ENCODE data around the gene ECE2.

ECE2 gene

DNA sequence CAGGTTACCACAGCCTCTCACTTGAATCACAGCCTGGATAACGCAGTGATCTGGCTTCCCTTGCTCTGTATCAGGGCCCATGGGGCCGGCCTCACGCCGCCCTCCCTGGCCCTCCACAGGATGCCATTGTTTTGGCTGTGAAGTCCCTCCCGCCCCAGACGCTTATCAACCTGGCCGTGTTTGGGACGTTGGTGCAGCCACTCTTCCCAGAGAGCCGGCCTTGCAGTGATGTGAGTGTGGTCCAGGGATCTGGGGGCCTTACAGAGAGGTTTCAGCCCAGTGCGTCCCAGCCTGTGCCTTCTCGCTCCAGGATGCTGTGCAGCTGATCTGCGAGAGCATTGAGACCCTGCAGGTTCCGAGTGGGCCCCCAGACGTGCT is 39.8 kb upstream of the ECE2 start:
- no peak overlapping the region for H3K4me3 Mint-ChIP-seq
- H3K27ac Mint-ChIP-seq, result no peak overlapping the region
- no peaks in the 10 kb centered on the region for H3K36me3 Mint-ChIP-seq
- no peaks in the 10 kb centered on the region for H3K9me3 Mint-ChIP-seq
- DNase-seq (no peak), ATAC-seq (replicated peaks) (no peak)
- peaks cover 26 to 30% of the 10 kb centered on the region in 2 donors for H3K27me3 Mint-ChIP-seq
- peaks cover 7 to 8% of the 10 kb centered on the region in 2 donors for H3K4me1 Mint-ChIP-seq

DNA sequence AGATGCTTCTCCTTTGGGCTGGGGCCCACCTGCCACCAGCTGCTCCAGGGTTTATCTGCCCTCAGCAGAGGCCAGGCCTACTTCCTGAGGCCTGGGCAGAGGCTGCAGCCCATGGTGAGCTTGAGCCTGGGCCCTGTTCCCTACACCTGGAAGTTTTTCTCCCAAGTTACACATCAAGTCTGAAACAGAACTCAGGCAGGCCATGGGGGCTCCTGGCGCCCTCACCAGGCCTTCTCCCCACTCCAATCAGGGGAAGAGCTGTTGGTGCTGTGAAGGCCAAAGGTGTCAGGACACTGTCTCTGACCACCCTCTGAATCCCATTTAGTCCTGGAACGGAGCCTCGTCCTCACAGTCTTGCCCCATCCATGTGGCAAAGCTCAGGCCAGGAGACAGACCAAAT is 39.2 kb upstream of the ECE2 start:
- no peak overlapping the region for H3K27ac Mint-ChIP-seq
- no peaks in the 10 kb centered on the region for H3K36me3 Mint-ChIP-seq
- DNase-seq (no peak), ATAC-seq (replicated peaks) (no peak)
- H3K27me3 Mint-ChIP-seq, result peaks cover 20 to 24% of the 10 kb centered on the region in 2 donors
- no peaks in the 10 kb centered on the region for H3K9me3 Mint-ChIP-seq
- H3K4me3 Mint-ChIP-seq, result no peak overlapping the region
- H3K4me1 Mint-ChIP-seq, result peaks cover 1% of the 10 kb centered on the region in 2 donors

GRCh38 chr3:184237211-184237610 is 38.6 kb upstream of the ECE2 start:
- no peak for ATAC-seq (replicated peaks)
- no peaks in the 10 kb centered on the region for H3K9me3 Mint-ChIP-seq
- peaks cover 14 to 18% of the 10 kb centered on the region in 2 donors for H3K27me3 Mint-ChIP-seq
- H3K27ac Mint-ChIP-seq, result no peak overlapping the region
- H3K4me1 Mint-ChIP-seq, result no peaks in the 10 kb centered on the region
- no peak for DNase-seq
- no peak overlapping the region for H3K4me3 Mint-ChIP-seq
- H3K36me3 Mint-ChIP-seq, result peaks cover 2% of the 10 kb centered on the region in 2 donors

DNA sequence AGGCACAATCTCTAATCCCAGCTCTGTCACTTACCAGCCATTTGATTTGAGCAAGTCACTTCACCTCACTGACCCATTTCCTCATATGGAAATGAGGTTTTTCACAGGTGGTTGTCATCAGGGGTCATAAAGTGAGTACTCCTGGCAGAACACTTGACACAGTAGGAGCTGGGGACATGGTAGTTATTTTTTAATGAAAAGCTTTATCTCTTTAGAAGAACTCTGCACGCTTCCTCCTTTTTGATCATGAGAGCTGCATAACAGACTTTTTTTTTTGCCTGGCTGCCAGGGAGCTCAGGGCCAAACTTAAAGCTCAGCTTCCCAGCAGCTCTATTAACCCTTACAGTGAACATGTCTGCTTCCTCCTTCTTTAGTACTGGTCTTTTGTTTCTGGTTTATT is 38.0 kb upstream of the ECE2 start:
- Mint-ChIP-seq H3K4me1 (no peaks in the 10 kb centered on the region), H3K36me3 (peaks cover 6 to 8% of the 10 kb centered on the region in 2 donors), H3K4me3 (no peak overlapping the region), H3K9me3 (no peaks in the 10 kb centered on the region), H3K27me3 (peaks cover 8 to 12% of the 10 kb centered on the region in 2 donors), H3K27ac (no peak overlapping the region)
- DNase-seq (no peak), ATAC-seq (replicated peaks) (no peak)

DNA sequence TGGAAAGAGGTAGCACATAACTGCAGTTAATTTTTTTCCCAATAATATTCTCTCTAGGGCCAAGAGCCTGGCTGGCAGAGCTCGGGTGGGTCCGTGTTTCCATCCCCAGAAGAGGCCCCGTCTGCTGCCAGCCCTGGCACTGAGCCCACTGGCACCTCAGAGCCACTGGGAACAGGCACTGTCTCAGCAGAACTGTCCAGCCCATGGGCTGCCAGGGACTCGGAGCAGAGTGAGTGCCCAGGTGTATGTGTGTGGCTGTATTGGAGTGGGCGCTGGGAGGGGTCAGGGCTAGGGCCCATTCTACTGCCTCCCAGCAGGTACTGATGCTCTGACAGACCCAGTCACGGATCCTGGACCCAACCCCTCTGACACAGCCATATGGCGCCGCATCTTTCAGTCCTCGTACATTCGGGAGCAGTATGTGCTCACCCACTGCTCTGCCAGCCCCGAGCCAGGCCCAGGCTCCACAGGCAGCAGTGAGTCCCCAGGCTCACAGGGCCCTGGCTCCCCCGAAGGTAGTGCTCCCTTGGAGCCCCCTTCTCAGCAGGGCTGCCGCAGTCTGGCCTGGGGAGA is 37.5 kb upstream of the ECE2 start:
- Mint-ChIP-seq H3K4me3 (no peak overlapping the region), H3K9me3 (no peaks in the 10 kb centered on the region), H3K27me3 (peaks cover 3 to 8% of the 10 kb centered on the region in 2 donors), H3K27ac (no peak overlapping the region), H3K36me3 (peaks cover 8 to 10% of the 10 kb centered on the region in 2 donors), H3K4me1 (no peaks in the 10 kb centered on the region)
- ATAC-seq (replicated peaks) (no peak), DNase-seq (no peak)

GRCh38 chr3:184239221-184239620 is 36.6 kb upstream of the ECE2 start:
- no peaks in the 10 kb centered on the region for H3K9me3 Mint-ChIP-seq

DNA sequence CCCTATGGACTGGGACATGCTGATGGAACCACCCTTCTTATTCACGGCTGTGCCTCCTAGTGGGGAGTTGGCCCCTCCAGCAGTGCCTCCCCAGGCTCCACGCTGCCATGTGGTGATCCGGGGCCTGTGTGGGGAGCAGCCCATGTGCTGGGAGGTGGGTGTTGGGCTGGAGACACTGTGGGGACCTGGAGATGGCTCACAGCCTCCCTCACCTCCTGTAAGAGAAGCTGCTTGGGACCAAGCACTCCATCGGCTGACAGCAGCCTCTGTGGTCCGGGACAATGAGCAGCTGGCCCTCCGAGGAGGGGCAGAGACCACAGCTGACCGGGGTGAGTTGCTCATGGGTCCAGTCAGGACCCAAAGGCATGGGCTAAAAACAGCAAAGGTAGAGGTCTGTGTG is 36.1 kb upstream of the ECE2 start:
- DNase-seq (no peak), ATAC-seq (replicated peaks) (no peak)
- Mint-ChIP-seq H3K9me3 (no peaks in the 10 kb centered on the region), H3K27ac (peak overlapping the region; percentile 1), H3K4me3 (no peak overlapping the region), H3K27me3 (no peaks in the 10 kb centered on the region), H3K4me1 (peaks cover 0 to 4% of the 10 kb centered on the region in 2 donors), H3K36me3 (peaks cover 15 to 22% of the 10 kb centered on the region in 2 donors)

More at GRCh38 chr3:184239221-184239620, 36.6 kb upstream of the ECE2 start:
- Mint-ChIP-seq H3K4me3 (no peak overlapping the region), H3K27me3 (peaks cover 0 to under 1% of the 10 kb centered on the region in 2 donors), H3K27ac (no peak overlapping the region), H3K4me1 (peaks cover 0 to 2% of the 10 kb centered on the region in 2 donors), H3K36me3 (peaks cover 11 to 17% of the 10 kb centered on the region in 2 donors)
- no peak for DNase-seq
- no peak for ATAC-seq (replicated peaks)

GRCh38 chr3:184240384-184241140 is 35.3 kb upstream of the ECE2 start:
- peak in 1 of 2 donors; percentile 38 for ATAC-seq (replicated peaks)
- Mint-ChIP-seq H3K4me1 (peaks cover 0 to 7% of the 10 kb centered on the region in 2 donors), H3K4me3 (no peak overlapping the region), H3K36me3 (peaks cover 21 to 28% of the 10 kb centered on the region in 2 donors), H3K27me3 (no peaks in the 10 kb centered on the region), H3K27ac (no peak overlapping the region), H3K9me3 (no peaks in the 10 kb centered on the region)
- DNase-seq, result no peak

GRCh38 chr3:184241141-184241446 is 34.7 kb upstream of the ECE2 start:
- Mint-ChIP-seq H3K9me3 (no peaks in the 10 kb centered on the region), H3K4me1 (peaks cover 0 to 7% of the 10 kb centered on the region in 2 donors), H3K27me3 (no peaks in the 10 kb centered on the region), H3K27ac (no peak overlapping the region), H3K36me3 (peaks cover 21 to 32% of the 10 kb centered on the region in 2 donors), H3K4me3 (no peak overlapping the region)
- DNase-seq, result no peak
- ATAC-seq (replicated peaks), result no peak

GRCh38 chr3:184241447-184242296 is 34.1 kb upstream of the ECE2 start:
- H3K4me1 Mint-ChIP-seq, result peaks cover 0 to 7% of the 10 kb centered on the region in 2 donors
- no peak for DNase-seq
- no peaks in the 10 kb centered on the region for H3K27me3 Mint-ChIP-seq
- H3K27ac Mint-ChIP-seq, result no peak overlapping the region
- ATAC-seq (replicated peaks), result peak; percentile 51 to 55
- no peaks in the 10 kb centered on the region for H3K9me3 Mint-ChIP-seq
- H3K4me3 Mint-ChIP-seq, result no peak overlapping the region
- peaks cover 21 to 33% of the 10 kb centered on the region in 2 donors for H3K36me3 Mint-ChIP-seq

GRCh38 chr3:184242297-184242685 is 33.5 kb upstream of the ECE2 start:
- Mint-ChIP-seq H3K27me3 (no peaks in the 10 kb centered on the region), H3K9me3 (no peaks in the 10 kb centered on the region), H3K4me3 (no peak overlapping the region)

DNA sequence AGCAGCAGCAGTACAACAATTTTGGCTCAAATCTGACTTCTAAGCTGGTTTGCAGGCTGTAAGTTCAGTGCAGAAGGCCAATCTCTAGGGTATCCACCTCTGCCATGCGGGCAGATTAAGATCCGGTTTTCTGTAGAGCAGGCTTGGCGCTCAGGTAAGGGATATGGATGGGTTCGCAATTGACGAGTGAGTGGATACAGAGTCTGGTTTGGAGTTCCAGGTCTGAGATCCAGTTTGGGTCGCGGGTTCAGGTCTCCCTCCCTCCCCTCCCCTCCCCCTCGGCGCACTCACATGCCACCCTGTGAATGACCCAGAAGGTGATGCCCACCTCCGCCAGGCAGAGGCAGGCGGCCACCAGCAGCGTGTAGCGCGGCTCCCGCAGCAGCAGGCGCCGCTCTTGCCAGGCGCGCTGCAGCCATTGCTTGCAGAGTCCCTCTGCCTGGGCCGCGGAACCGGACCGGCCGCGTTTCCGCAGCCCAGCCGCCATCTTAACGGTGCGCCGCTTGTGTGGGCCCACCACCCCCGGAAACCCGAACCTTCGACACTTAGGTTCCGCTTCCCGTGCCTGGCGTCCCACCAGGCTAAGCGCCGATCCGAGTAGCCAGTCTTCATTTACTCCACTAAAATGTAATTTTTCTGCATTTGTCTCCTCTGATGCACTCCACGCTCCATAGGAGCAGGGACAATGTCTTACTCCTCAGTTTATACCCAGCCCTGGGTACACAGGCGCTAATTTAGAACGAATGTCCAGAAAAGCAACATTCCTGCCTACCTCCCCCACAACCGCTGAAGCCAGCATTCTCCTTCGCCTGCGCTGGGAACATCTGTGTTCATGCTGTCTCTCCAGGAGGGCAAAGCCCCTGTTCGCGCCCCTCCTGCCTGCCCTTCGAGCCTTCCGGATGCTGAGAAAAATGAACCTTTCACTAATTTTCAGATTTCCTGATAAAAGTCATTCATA is 27.1 kb upstream of the ECE2 start, which contains the start of gene ALG3:
Gene ALG3 (minus strand): TSS at position 509 of the 958 bp plus-strand sequence. CDS start 22 bp downstream, at position 487.
- H3K36me3 Mint-ChIP-seq, result peaks cover 13 to 19% of the 10 kb centered on the region in 2 donors
- peak within 1 kb of the TSS; percentile 91 to 99 for H3K4me3 Mint-ChIP-seq

More at GRCh38 chr3:184242297-184242685, 33.5 kb upstream of the ECE2 start:
- peaks cover 0 to 7% of the 10 kb centered on the region in 2 donors for H3K4me1 Mint-ChIP-seq
- DNase-seq, result no peak
- H3K36me3 Mint-ChIP-seq, result peaks cover 21 to 33% of the 10 kb centered on the region in 2 donors
- no peak for ATAC-seq (replicated peaks)
- H3K27ac Mint-ChIP-seq, result no peak overlapping the region

GRCh38 chr3:184249412-184250166 is 26.2 kb upstream of the ECE2 start, which contains the start of gene EEF1AKMT4:
Gene EEF1AKMT4, plus strand, starts transcription at chr3:184249672. Its CDS starts 23 bp downstream, at chr3:184249695.
- Mint-ChIP-seq H3K9me3 (no peaks in the 10 kb centered on the region), H3K36me3 (peaks cover 9 to 12% of the 10 kb centered on the region in 2 donors), H3K4me1 (peaks cover 10 to 23% of the 10 kb centered on the region in 2 donors), H3K27ac (peak within 1 kb of the TSS; percentile 100), H3K4me3 (peak within 1 kb of the TSS; percentile 91 to 99), H3K27me3 (no peaks in the 10 kb centered on the region)
- ATAC-seq (replicated peaks), result peak; percentile 88 to 92
- peak; percentile 91 for DNase-seq

More for the DNA sequence above, 27.1 kb upstream of the ECE2 start, which contains the start of gene ALG3:
- Mint-ChIP-seq H3K27ac (peak within 1 kb of the TSS; percentile 100), H3K27me3 (no peaks in the 10 kb centered on the region), H3K9me3 (no peaks in the 10 kb centered on the region), H3K4me1 (peaks cover 13 to 23% of the 10 kb centered on the region in 2 donors)
- peak; percentile 63 to 65 for ATAC-seq (replicated peaks)
- DNase-seq, result peak; percentile 79
